ENCODE results near the gene NCOR2.

Gene NCOR2

GRCh38 chr12:124531281-124531745, 36.1 kb downstream of the NCOR2 start:
- ChIA-PET POLR2A (no interaction called here), CTCF (interaction anchor here (1.1 to 4.2 kb wide), 4 partner anchors 10 to 32 kb away, joined by 4 to 18 read pairs (median 10); no protein-coding TSS in a partner anchor)
- Histone ChIP-seq H3K4me1 (ENCODE audit: control extremely low read depth in 1 of 4, control insufficient read depth in 4 of 4, insufficient read depth in 4 of 4, low read length in 3 of 4) (peaks cover 0 to 20% (median 18%) of the 10 kb centered on the region in 4 experiments), H3K27ac (ENCODE audit: insufficient read depth in 1 of 2, low read depth in 1 of 2, low read length in 2 of 2, poor library complexity in 1 of 2, severe bottlenecking in 2 of 2) (no peak overlapping the region), H3K9me3 (ENCODE audit: control extremely low read depth in 1 of 5, control insufficient read depth in 4 of 5, insufficient read depth in 2 of 5, low read depth in 1 of 5, low read length in 4 of 5) (no peaks in the 10 kb centered on the region), H3K4me3 (ENCODE audit: control insufficient read depth in 1 of 7, extremely low read depth in 1 of 7, insufficient read depth in 4 of 7, low read depth in 2 of 7, low read length in 6 of 7) (peak overlapping the region in 1 of 7 experiments; percentile 33), H3K36me3 (ENCODE audit: control insufficient read depth in 4 of 4, insufficient read depth in 4 of 4, low read length in 3 of 4) (peaks cover 0 to 11% (median 5%) of the 10 kb centered on the region in 4 experiments), H3K27me3 (replicated peaks in 2 of 5; ENCODE audit: control insufficient read depth in 4 of 5, insufficient read depth in 5 of 5, low read length in 4 of 5) (no peaks in the 10 kb centered on the region)
- peak in 2 of 3 donors; percentile 65 to 75 for DNase-seq
- 14% methylated on average over 2 of the region's 14 CpGs for WGBS (ENCODE audit: insufficient coverage)

- Histone ChIP-seq H3K27me3 (replicated peaks in 2 of 5; ENCODE audit: control insufficient read depth in 4 of 5, insufficient read depth in 5 of 5, low read length in 4 of 5) (no peaks in the 10 kb centered on the region), H3K9me3 (ENCODE audit: control extremely low read depth in 1 of 5, control insufficient read depth in 4 of 5, insufficient read depth in 2 of 5, low read depth in 1 of 5, low read length in 4 of 5) (no peaks in the 10 kb centered on the region), H3K27ac (ENCODE audit: insufficient read depth in 1 of 2, low read depth in 1 of 2, low read length in 2 of 2, poor library complexity in 1 of 2, severe bottlenecking in 2 of 2) (no peak overlapping the region), H3K36me3 (ENCODE audit: control insufficient read depth in 4 of 4, insufficient read depth in 4 of 4, low read length in 3 of 4) (peaks cover 0 to 11% (median 5%) of the 10 kb centered on the region in 4 experiments), H3K4me1 (ENCODE audit: control extremely low read depth in 1 of 4, control insufficient read depth in 4 of 4, insufficient read depth in 4 of 4, low read length in 3 of 4) (peaks cover 0 to 22% (median 18%) of the 10 kb centered on the region in 4 experiments), H3K4me3 (ENCODE audit: control insufficient read depth in 1 of 7, extremely low read depth in 1 of 7, insufficient read depth in 4 of 7, low read depth in 2 of 7, low read length in 6 of 7) (peak overlapping the region in 1 of 7 experiments; percentile 33)
- WGBS (ENCODE audit: insufficient coverage) = 89% methylated on average over 9 of the region's 9 CpGs
- ChIA-PET CTCF (interaction anchor here (1.1 to 4.2 kb wide), 6 partner anchors 9 to 33 kb away, joined by 3 to 18 read pairs (median 5); no protein-coding TSS in a partner anchor), POLR2A (no interaction called here)
- no peak for DNase-seq
Measured at GRCh38 chr12:124530637-124531263, 36.7 kb downstream of the NCOR2 start.

GRCh38 chr12:124529565-124530276, 37.7 kb downstream of the NCOR2 start:
- 94% methylated on average over 2 of the region's 6 CpGs for WGBS (ENCODE audit: insufficient coverage)
- Histone ChIP-seq H3K36me3 (ENCODE audit: control insufficient read depth in 4 of 4, insufficient read depth in 4 of 4, low read length in 3 of 4) (peaks cover 0 to 11% (median 5%) of the 10 kb centered on the region in 4 experiments), H3K27me3 (replicated peaks in 2 of 5; ENCODE audit: control insufficient read depth in 4 of 5, insufficient read depth in 5 of 5, low read length in 4 of 5) (no peaks in the 10 kb centered on the region), H3K9me3 (ENCODE audit: control extremely low read depth in 1 of 5, control insufficient read depth in 4 of 5, insufficient read depth in 2 of 5, low read depth in 1 of 5, low read length in 4 of 5) (no peaks in the 10 kb centered on the region), H3K27ac (ENCODE audit: insufficient read depth in 1 of 2, low read depth in 1 of 2, low read length in 2 of 2, poor library complexity in 1 of 2, severe bottlenecking in 2 of 2) (no peak overlapping the region), H3K4me3 (ENCODE audit: control insufficient read depth in 1 of 7, extremely low read depth in 1 of 7, insufficient read depth in 4 of 7, low read depth in 2 of 7, low read length in 6 of 7) (no peak overlapping the region), H3K4me1 (ENCODE audit: control extremely low read depth in 1 of 4, control insufficient read depth in 4 of 4, insufficient read depth in 4 of 4, low read length in 3 of 4) (peaks cover 0 to 28% (median 18%) of the 10 kb centered on the region in 4 experiments)
- no peak for DNase-seq
- CTCF ChIA-PET = interaction anchor here (1.1 to 4.2 kb wide), 6 partner anchors 8 to 34 kb away, joined by 3 to 18 read pairs (median 5); no protein-coding TSS in a partner anchor
- POLR2A ChIA-PET = no interaction called here

GRCh38 chr12:124527861-124528561, 39.4 kb downstream of the NCOR2 start:
- H3K27ac ChIP-seq (ENCODE audit: insufficient read depth in 1 of 2, low read depth in 1 of 2, low read length in 2 of 2, poor library complexity in 1 of 2, severe bottlenecking in 2 of 2) = no peak overlapping the region
- POLR2A ChIA-PET = no interaction called here
- no peaks in the 10 kb centered on the region for H3K27me3 ChIP-seq (replicated peaks in 2 of 5; ENCODE audit: control insufficient read depth in 4 of 5, insufficient read depth in 5 of 5, low read length in 4 of 5)
- DNase-seq = no peak
- H3K4me3 ChIP-seq (ENCODE audit: control insufficient read depth in 1 of 7, extremely low read depth in 1 of 7, insufficient read depth in 4 of 7, low read depth in 2 of 7, low read length in 6 of 7) = no peak overlapping the region
- peaks cover 0 to 11% (median 3%) of the 10 kb centered on the region in 4 experiments for H3K36me3 ChIP-seq (ENCODE audit: control insufficient read depth in 4 of 4, insufficient read depth in 4 of 4, low read length in 3 of 4)
- WGBS (ENCODE audit: insufficient coverage) = 94% methylated on average over 17 of the region's 20 CpGs
- H3K9me3 ChIP-seq (ENCODE audit: control extremely low read depth in 1 of 5, control insufficient read depth in 4 of 5, insufficient read depth in 2 of 5, low read depth in 1 of 5, low read length in 4 of 5) = no peaks in the 10 kb centered on the region
- peaks cover 0 to 30% (median 19%) of the 10 kb centered on the region in 4 experiments for H3K4me1 ChIP-seq (ENCODE audit: control extremely low read depth in 1 of 4, control insufficient read depth in 4 of 4, insufficient read depth in 4 of 4, low read length in 3 of 4)
- CTCF ChIA-PET = interaction anchor here (1.0 to 4.2 kb wide), 3 partner anchors 13 to 36 kb away, joined by 3 to 18 read pairs (median 10); no protein-coding TSS in a partner anchor

- POLR2A ChIA-PET = interaction anchor here (0.7 kb wide), 1 partner anchor 14 kb away, joined by 3 read pairs; no protein-coding TSS in a partner anchor
- Histone ChIP-seq H3K27ac (ENCODE audit: insufficient read depth in 1 of 2, low read depth in 1 of 2, low read length in 2 of 2, poor library complexity in 1 of 2, severe bottlenecking in 2 of 2) (no peak overlapping the region), H3K9me3 (ENCODE audit: control extremely low read depth in 1 of 5, control insufficient read depth in 4 of 5, insufficient read depth in 2 of 5, low read depth in 1 of 5, low read length in 4 of 5) (no peaks in the 10 kb centered on the region), H3K4me3 (ENCODE audit: control insufficient read depth in 1 of 7, extremely low read depth in 1 of 7, insufficient read depth in 4 of 7, low read depth in 2 of 7, low read length in 6 of 7) (no peak overlapping the region), H3K4me1 (ENCODE audit: control extremely low read depth in 1 of 4, control insufficient read depth in 4 of 4, insufficient read depth in 4 of 4, low read length in 3 of 4) (peaks cover 0 to 40% (median 28%) of the 10 kb centered on the region in 4 experiments), H3K27me3 (replicated peaks in 2 of 5; ENCODE audit: control insufficient read depth in 4 of 5, insufficient read depth in 5 of 5, low read length in 4 of 5) (no peaks in the 10 kb centered on the region), H3K36me3 (ENCODE audit: control insufficient read depth in 4 of 4, insufficient read depth in 4 of 4, low read length in 3 of 4) (peaks cover 0 to 11% (median 3%) of the 10 kb centered on the region in 4 experiments)
- CTCF ChIA-PET = interaction anchor here (1.1 to 2.5 kb wide), 4 partner anchors 14 to 243 kb away, joined by 3 to 10 read pairs (median 4); no protein-coding TSS in a partner anchor
- DNase-seq = no peak
- WGBS (ENCODE audit: insufficient coverage) = 91% methylated on average over 9 of the region's 13 CpGs
Measured at GRCh38 chr12:124525927-124526692, 41.3 kb downstream of the NCOR2 start.

GRCh38 chr12:124525455-124525854, 42.0 kb downstream of the NCOR2 start:
- WGBS (ENCODE audit: insufficient coverage) = 83% methylated on average over 14 of the region's 14 CpGs
- POLR2A ChIA-PET = no interaction called here

More at GRCh38 chr12:124525455-124525854, 42.0 kb downstream of the NCOR2 start:
- Histone ChIP-seq H3K27ac (ENCODE audit: insufficient read depth in 1 of 2, low read depth in 1 of 2, low read length in 2 of 2, poor library complexity in 1 of 2, severe bottlenecking in 2 of 2) (no peak overlapping the region), H3K36me3 (ENCODE audit: control insufficient read depth in 4 of 4, insufficient read depth in 4 of 4, low read length in 3 of 4) (peaks cover 0 to 7% (median under 1%) of the 10 kb centered on the region in 4 experiments), H3K27me3 (replicated peaks in 2 of 5; ENCODE audit: control insufficient read depth in 4 of 5, insufficient read depth in 5 of 5, low read length in 4 of 5) (no peaks in the 10 kb centered on the region), H3K9me3 (ENCODE audit: control extremely low read depth in 1 of 5, control insufficient read depth in 4 of 5, insufficient read depth in 2 of 5, low read depth in 1 of 5, low read length in 4 of 5) (no peaks in the 10 kb centered on the region), H3K4me1 (ENCODE audit: control extremely low read depth in 1 of 4, control insufficient read depth in 4 of 4, insufficient read depth in 4 of 4, low read length in 3 of 4) (peaks cover 0 to 46% (median 29%) of the 10 kb centered on the region in 4 experiments), H3K4me3 (ENCODE audit: control insufficient read depth in 1 of 7, extremely low read depth in 1 of 7, insufficient read depth in 4 of 7, low read depth in 2 of 7, low read length in 6 of 7) (no peak overlapping the region)
- CTCF ChIA-PET = interaction anchor here (1.3 to 2.5 kb wide), 3 partner anchors 15 to 243 kb away, joined by 3 to 10 read pairs (median 4); no protein-coding TSS in a partner anchor
- no peak for DNase-seq
